ENCODE results near the gene DBP.
A peak's percentile ranks its signal among the peaks of the same experiment; 100 is the strongest.

The DBP gene

GRCh38 chr19:48654299-48655059 lies 17.3 kb upstream of the DBP start:
- no peak for TF ChIP-seq CTCF (IDR thresholded peaks at IDR 0.05; ENCODE audit: low read depth, low read length)
- DNase-seq (ENCODE audit: extremely low read depth, low read depth): no peak

DNA sequence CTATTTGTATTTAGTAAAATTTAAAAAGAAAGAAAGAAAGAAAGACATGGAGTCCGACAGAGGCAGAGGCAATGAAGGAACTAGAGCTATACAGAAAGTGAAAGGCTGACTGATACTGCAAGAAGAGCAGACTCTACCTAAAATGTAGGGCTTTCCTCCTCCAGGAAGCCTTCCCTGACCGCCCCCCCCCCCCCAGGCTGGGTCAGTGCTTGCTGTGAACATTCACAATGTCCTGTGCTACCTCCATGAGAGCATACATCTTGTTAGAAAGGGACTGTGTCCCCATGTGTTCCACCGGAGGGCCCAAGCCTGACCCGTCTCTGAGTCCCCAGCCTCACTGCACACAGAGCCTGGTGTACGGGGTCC lies 14.5 kb upstream of the DBP start:
- DNase-seq (ENCODE audit: extremely low read depth, low read depth): no peak
- no peak for TF ChIP-seq CTCF (IDR thresholded peaks at IDR 0.05; ENCODE audit: low read depth, low read length)

GRCh38 chr19:48650974-48651682 lies 13.9 kb upstream of the DBP start:
- no peak for DNase-seq (ENCODE audit: extremely low read depth, low read depth)
- no peak for TF ChIP-seq CTCF (IDR thresholded peaks at IDR 0.05; ENCODE audit: low read depth, low read length)

DNA sequence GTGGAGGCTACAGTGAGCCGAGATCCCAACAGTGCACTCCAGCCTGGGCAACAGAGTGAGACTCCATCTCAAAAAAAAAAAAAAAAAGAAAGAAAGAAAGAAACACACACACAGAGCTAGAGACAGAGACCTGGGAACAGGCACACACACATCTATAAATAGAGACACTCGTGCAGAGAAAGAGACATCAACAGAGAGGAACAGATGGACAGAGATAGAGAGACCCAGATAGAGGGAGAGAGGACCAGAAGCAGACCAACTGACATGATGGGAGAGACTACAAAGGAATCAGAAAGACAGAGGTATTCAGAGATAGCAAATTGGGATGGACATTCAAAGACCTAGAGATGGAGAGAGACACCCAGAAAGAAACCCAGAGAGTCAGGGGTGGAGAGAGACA lies 11.0 kb upstream of the DBP start:
- no peak for TF ChIP-seq CTCF (IDR thresholded peaks at IDR 0.05; ENCODE audit: low read depth, low read length)
- DNase-seq (ENCODE audit: extremely low read depth, low read depth): no peak

- DNase-seq (ENCODE audit: extremely low read depth, low read depth): no peak
- TF ChIP-seq CTCF (IDR thresholded peaks at IDR 0.05; ENCODE audit: low read depth, low read length): no peak
Measured at GRCh38 chr19:48646722-48647216, 9.6 kb upstream of the DBP start.

GRCh38 chr19:48646001-48646721 lies 9.0 kb upstream of the DBP start, which contains the start of gene CA11:
Gene CA11, minus strand, starts transcription at chr19:48646187. Its CDS starts 555 bp downstream, at chr19:48645632.
- TF ChIP-seq CTCF (IDR thresholded peaks at IDR 0.05; ENCODE audit: low read depth, low read length): peak; percentile 84
- DNase-seq (ENCODE audit: extremely low read depth, low read depth): no peak

All from AG09319 (cell line).